ENCODE results near the gene AIFM1. TPM values are rescaled to one million over a fixed set of nuclear protein-coding genes. Genes with fewer than 3 reads are reported as not detected.

Gene AIFM1
- polyA plus RNA-seq, 2 donors: 16.3 to 22.4 TPM

- Histone ChIP-seq H3K27me3 (ENCODE audit: control insufficient read depth in 1 of 2, insufficient read depth in 2 of 2, low read length in 2 of 2) (no peaks in the 10 kb centered on the region), H3K27ac (ENCODE audit: low read depth in 2 of 2, low read length in 1 of 2) (no peak overlapping the region), H3K4me3 (ENCODE audit: low read depth in 1 of 2, low read length in 2 of 2) (peak overlapping the region; percentile 24 to 48), H3K9me3 (ENCODE audit: control insufficient read depth in 2 of 2, insufficient read depth in 1 of 2, low read depth in 1 of 2, low read length in 1 of 2) (no peaks in the 10 kb centered on the region), H3K4me1 (ENCODE audit: control insufficient read depth in 2 of 2, insufficient read depth in 2 of 2, low read length in 1 of 2) (peaks cover 0 to 5% of the 10 kb centered on the region in 2 donors), H3K36me3 (ENCODE audit: control insufficient read depth in 2 of 2, insufficient read depth in 2 of 2, low read length in 1 of 2) (no peaks in the 10 kb centered on the region)
- WGBS, 2 donors: 19 to 46% methylated on average over 34 of the region's 34 CpGs
These were observed 6.6 kb upstream of the AIFM1 start for GRCh38 chrX:130172127-130172845.

DNA sequence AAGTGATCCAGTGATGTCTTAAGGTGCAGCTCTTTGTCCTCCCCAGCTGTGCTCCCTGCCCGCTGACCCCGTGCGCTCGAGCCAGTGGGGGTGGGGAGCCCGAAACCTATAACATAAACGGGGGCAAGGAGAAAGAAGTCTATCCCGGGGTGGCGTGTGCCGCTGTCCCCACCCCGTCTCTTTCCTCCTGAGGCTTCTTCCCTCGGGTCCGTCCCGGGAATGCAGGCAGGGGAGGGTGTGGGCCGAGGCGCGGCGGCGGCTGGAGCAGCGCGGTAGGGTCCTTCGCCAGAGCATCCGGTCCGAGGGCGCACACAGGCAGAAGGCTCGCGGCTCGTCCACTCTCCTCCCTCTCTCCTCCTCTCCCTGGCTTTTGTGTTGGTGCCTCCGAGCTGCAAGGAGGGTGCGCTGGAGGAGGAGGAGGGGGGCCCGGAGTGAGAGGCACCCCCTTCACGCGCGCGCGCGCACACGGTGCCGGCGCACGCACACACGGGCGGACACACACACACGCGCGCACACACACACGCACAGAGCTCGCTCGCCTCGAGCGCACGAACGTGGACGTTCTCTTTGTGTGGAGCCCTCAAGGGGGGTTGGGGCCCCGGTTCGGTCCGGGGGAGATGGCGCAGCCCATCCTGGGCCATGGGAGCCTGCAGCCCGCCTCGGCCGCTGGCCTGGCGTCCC lies 5.9 kb upstream of the AIFM1 start, which contains the start of gene RAB33A:
Gene RAB33A (plus strand): TSS at position 517 of the 681 bp plus-strand sequence. CDS start 101 bp downstream, at position 618.
- H3K36me3 ChIP-seq (ENCODE audit: control insufficient read depth in 2 of 2, insufficient read depth in 2 of 2, low read length in 1 of 2): no peaks in the 10 kb centered on the region
- no peaks in the 10 kb centered on the region for H3K9me3 ChIP-seq (ENCODE audit: control insufficient read depth in 2 of 2, insufficient read depth in 1 of 2, low read depth in 1 of 2, low read length in 1 of 2)
- peak within 1 kb of the TSS; percentile 24 to 48 for H3K4me3 ChIP-seq (ENCODE audit: low read depth in 1 of 2, low read length in 2 of 2)
- H3K27me3 ChIP-seq (ENCODE audit: control insufficient read depth in 1 of 2, insufficient read depth in 2 of 2, low read length in 2 of 2): no peaks in the 10 kb centered on the region
- no peak within 1 kb of the TSS for H3K27ac ChIP-seq (ENCODE audit: low read depth in 2 of 2, low read length in 1 of 2)
- 1 to 44% methylated on average over 44 to 61 of the region's 61 CpGs for WGBS, 2 donors
- peaks cover 0 to 5% of the 10 kb centered on the region in 2 donors for H3K4me1 ChIP-seq (ENCODE audit: control insufficient read depth in 2 of 2, insufficient read depth in 2 of 2, low read length in 1 of 2)

DNA sequence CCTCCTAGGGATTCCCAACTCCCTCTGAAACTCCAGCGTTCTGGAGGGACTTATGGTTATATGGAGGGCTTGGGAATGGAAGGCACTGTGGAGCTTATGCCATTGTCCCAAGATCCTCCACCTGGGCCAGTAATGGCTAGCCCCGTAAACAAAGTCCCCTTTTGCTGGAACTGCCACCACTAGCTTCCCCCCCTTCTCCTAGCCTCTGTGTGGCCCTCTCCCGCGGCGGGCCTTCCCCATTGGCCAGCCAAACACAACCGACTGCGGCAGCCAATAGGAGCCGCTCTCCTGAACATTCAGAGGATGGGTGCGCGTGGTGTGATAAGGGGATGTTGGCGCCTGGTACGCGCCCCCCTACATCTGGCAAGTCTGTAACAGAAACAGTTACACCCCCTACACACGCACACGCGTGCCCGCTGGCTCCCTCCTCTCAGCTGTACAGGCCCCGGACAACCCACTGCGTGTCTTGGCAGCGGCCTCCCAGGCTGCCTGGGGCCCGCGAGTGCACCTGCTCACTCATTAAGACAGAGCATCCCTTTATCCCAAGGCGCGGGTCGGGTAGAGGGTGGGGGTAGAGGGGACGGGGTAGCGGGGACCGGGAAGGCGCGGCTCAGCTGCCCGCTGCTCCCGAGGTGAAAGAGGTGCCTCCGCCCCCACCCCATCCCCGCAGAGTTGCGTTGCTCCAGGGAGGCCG lies 5.3 kb upstream of the AIFM1 start:
- WGBS, 2 donors: 3 to 39% methylated on average over 26 to 36 of the region's 36 CpGs
- Histone ChIP-seq H3K4me1 (ENCODE audit: control insufficient read depth in 2 of 2, insufficient read depth in 2 of 2, low read length in 1 of 2) (peaks cover 0 to 5% of the 10 kb centered on the region in 2 donors), H3K27ac (ENCODE audit: low read depth in 2 of 2, low read length in 1 of 2) (no peak overlapping the region), H3K9me3 (ENCODE audit: control insufficient read depth in 2 of 2, insufficient read depth in 1 of 2, low read depth in 1 of 2, low read length in 1 of 2) (no peaks in the 10 kb centered on the region), H3K4me3 (ENCODE audit: low read depth in 1 of 2, low read length in 2 of 2) (peak overlapping the region; percentile 24 to 48), H3K27me3 (ENCODE audit: control insufficient read depth in 1 of 2, insufficient read depth in 2 of 2, low read length in 2 of 2) (no peaks in the 10 kb centered on the region), H3K36me3 (ENCODE audit: control insufficient read depth in 2 of 2, insufficient read depth in 2 of 2, low read length in 1 of 2) (no peaks in the 10 kb centered on the region)

- Histone ChIP-seq H3K27ac (ENCODE audit: low read depth in 2 of 2, low read length in 1 of 2) (no peak overlapping the region), H3K9me3 (ENCODE audit: control insufficient read depth in 2 of 2, insufficient read depth in 1 of 2, low read depth in 1 of 2, low read length in 1 of 2) (no peaks in the 10 kb centered on the region), H3K4me1 (ENCODE audit: control insufficient read depth in 2 of 2, insufficient read depth in 2 of 2, low read length in 1 of 2) (peaks cover 0 to 2% of the 10 kb centered on the region in 2 donors), H3K36me3 (ENCODE audit: control insufficient read depth in 2 of 2, insufficient read depth in 2 of 2, low read length in 1 of 2) (no peaks in the 10 kb centered on the region), H3K27me3 (ENCODE audit: control insufficient read depth in 1 of 2, insufficient read depth in 2 of 2, low read length in 2 of 2) (no peaks in the 10 kb centered on the region), H3K4me3 (ENCODE audit: low read depth in 1 of 2, low read length in 2 of 2) (no peak overlapping the region)
- 52 to 58% methylated on average over 4 of the region's 4 CpGs for WGBS, 2 donors
These were observed 1.4 kb upstream of the AIFM1 start for GRCh38 chrX:130167040-130167439.

DNA sequence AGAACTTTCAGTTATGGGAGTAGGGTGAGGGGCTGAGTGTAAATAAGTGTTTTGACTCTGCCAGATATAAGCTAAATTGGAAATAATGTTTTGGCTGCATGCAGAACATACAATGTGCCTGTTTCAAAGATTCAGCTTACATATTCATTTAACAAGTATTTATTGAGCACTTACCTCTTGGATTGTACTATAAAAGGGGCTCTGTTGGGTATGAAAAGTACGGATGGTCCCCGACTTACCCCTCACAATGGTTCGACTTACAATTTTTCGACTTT lies 799 bp upstream of the AIFM1 start:
- Histone ChIP-seq H3K4me3 (ENCODE audit: low read depth in 1 of 2, low read length in 2 of 2) (peak overlapping the region; percentile 53 to 79), H3K36me3 (ENCODE audit: control insufficient read depth in 2 of 2, insufficient read depth in 2 of 2, low read length in 1 of 2) (no peaks in the 10 kb centered on the region), H3K27ac (ENCODE audit: low read depth in 2 of 2, low read length in 1 of 2) (peak overlapping the region; percentile 80 to 86), H3K9me3 (ENCODE audit: control insufficient read depth in 2 of 2, insufficient read depth in 1 of 2, low read depth in 1 of 2, low read length in 1 of 2) (no peaks in the 10 kb centered on the region), H3K27me3 (ENCODE audit: control insufficient read depth in 1 of 2, insufficient read depth in 2 of 2, low read length in 2 of 2) (no peaks in the 10 kb centered on the region), H3K4me1 (ENCODE audit: control insufficient read depth in 2 of 2, insufficient read depth in 2 of 2, low read length in 1 of 2) (peaks cover 0 to 2% of the 10 kb centered on the region in 2 donors)
- WGBS, 2 donors: 0 to 18% methylated on average over 4 of the region's 4 CpGs

GRCh38 chrX:130165181-130165702 lies 399 bp downstream of the AIFM1 start:
- Histone ChIP-seq H3K36me3 (ENCODE audit: control insufficient read depth in 2 of 2, insufficient read depth in 2 of 2, low read length in 1 of 2) (no peaks in the 10 kb centered on the region), H3K4me3 (ENCODE audit: low read depth in 1 of 2, low read length in 2 of 2) (peak overlapping the region; percentile 53 to 79), H3K27me3 (ENCODE audit: control insufficient read depth in 1 of 2, insufficient read depth in 2 of 2, low read length in 2 of 2) (no peaks in the 10 kb centered on the region), H3K9me3 (ENCODE audit: control insufficient read depth in 2 of 2, insufficient read depth in 1 of 2, low read depth in 1 of 2, low read length in 1 of 2) (no peaks in the 10 kb centered on the region), H3K4me1 (ENCODE audit: control insufficient read depth in 2 of 2, insufficient read depth in 2 of 2, low read length in 1 of 2) (no peaks in the 10 kb centered on the region), H3K27ac (ENCODE audit: low read depth in 2 of 2, low read length in 1 of 2) (peak overlapping the region; percentile 75 to 86)
- WGBS, 2 donors: 1 to 20% methylated on average over 24 to 32 of the region's 32 CpGs

DNA sequence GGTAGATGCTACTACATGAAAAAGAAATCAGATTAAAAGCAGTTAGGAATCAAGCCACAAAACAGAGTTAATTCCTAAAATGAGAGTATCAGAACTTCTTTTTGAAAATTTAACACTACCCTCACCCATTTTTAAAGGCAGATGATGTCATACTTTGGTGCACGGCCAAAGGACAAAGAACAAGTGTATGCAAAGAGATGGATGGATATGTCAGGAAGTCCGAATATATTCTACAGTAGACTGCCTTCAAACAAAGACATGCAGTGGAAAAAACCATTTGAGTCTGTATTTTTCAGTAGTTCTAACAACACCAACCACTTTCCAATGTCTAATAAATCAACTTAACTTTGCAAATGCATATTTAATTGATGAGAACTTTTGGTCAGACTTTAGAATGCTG lies 2.2 kb downstream of the AIFM1 start:
- Histone ChIP-seq H3K27me3 (ENCODE audit: control insufficient read depth in 1 of 2, insufficient read depth in 2 of 2, low read length in 2 of 2) (no peaks in the 10 kb centered on the region), H3K36me3 (ENCODE audit: control insufficient read depth in 2 of 2, insufficient read depth in 2 of 2, low read length in 1 of 2) (no peaks in the 10 kb centered on the region), H3K9me3 (ENCODE audit: control insufficient read depth in 2 of 2, insufficient read depth in 1 of 2, low read depth in 1 of 2, low read length in 1 of 2) (no peaks in the 10 kb centered on the region), H3K27ac (ENCODE audit: low read depth in 2 of 2, low read length in 1 of 2) (no peak overlapping the region), H3K4me3 (ENCODE audit: low read depth in 1 of 2, low read length in 2 of 2) (no peak overlapping the region), H3K4me1 (ENCODE audit: control insufficient read depth in 2 of 2, insufficient read depth in 2 of 2, low read length in 1 of 2) (no peaks in the 10 kb centered on the region)
- WGBS, 2 donors: 45 to 66% methylated on average over 2 of the region's 2 CpGs

- WGBS, 2 donors: 50 to 56% methylated on average over 6 of the region's 6 CpGs
- Histone ChIP-seq H3K27me3 (ENCODE audit: control insufficient read depth in 1 of 2, insufficient read depth in 2 of 2, low read length in 2 of 2) (no peaks in the 10 kb centered on the region), H3K9me3 (ENCODE audit: control insufficient read depth in 2 of 2, insufficient read depth in 1 of 2, low read depth in 1 of 2, low read length in 1 of 2) (no peaks in the 10 kb centered on the region), H3K4me1 (ENCODE audit: control insufficient read depth in 2 of 2, insufficient read depth in 2 of 2, low read length in 1 of 2) (no peaks in the 10 kb centered on the region), H3K4me3 (ENCODE audit: low read depth in 1 of 2, low read length in 2 of 2) (no peak overlapping the region), H3K36me3 (ENCODE audit: control insufficient read depth in 2 of 2, insufficient read depth in 2 of 2, low read length in 1 of 2) (no peaks in the 10 kb centered on the region), H3K27ac (ENCODE audit: low read depth in 2 of 2, low read length in 1 of 2) (no peak overlapping the region)
These were observed 3.4 kb downstream of the AIFM1 start for GRCh38 chrX:130162094-130162735.

DNA sequence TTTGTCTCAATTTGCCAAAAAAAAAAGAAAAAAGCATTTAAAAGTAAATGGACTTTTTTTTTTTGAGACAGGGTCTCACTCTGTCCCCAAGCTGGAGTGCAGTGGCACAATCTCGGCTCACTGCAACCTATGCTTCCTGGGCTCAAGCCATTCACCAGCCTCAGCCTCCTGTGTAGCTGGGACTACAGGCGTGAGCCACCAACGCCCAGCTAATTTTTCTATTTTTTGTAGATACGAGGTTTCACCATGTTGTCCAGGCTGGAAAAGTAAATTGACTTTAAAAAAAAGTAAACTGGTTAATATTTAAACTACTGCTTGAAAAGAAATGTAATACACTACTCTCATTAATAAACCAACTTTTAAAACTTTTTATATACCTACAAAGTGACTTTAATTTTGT lies 5.9 kb downstream of the AIFM1 start:
- Histone ChIP-seq H3K36me3 (ENCODE audit: control insufficient read depth in 2 of 2, insufficient read depth in 2 of 2, low read length in 1 of 2) (no peaks in the 10 kb centered on the region), H3K27ac (ENCODE audit: low read depth in 2 of 2, low read length in 1 of 2) (no peak overlapping the region), H3K27me3 (ENCODE audit: control insufficient read depth in 1 of 2, insufficient read depth in 2 of 2, low read length in 2 of 2) (no peaks in the 10 kb centered on the region), H3K9me3 (ENCODE audit: control insufficient read depth in 2 of 2, insufficient read depth in 1 of 2, low read depth in 1 of 2, low read length in 1 of 2) (no peaks in the 10 kb centered on the region), H3K4me1 (ENCODE audit: control insufficient read depth in 2 of 2, insufficient read depth in 2 of 2, low read length in 1 of 2) (no peaks in the 10 kb centered on the region), H3K4me3 (ENCODE audit: low read depth in 1 of 2, low read length in 2 of 2) (no peak overlapping the region)
- 73 to 83% methylated on average over 4 of the region's 4 CpGs for whole genome bisulfite sequencing, 2 donors
